HG02759 (cell line): ENCODE data around the gene THBS1.
A peak's percentile ranks its signal among the peaks of the same experiment; 100 is the strongest.

ENCODE experiments used
- ATAC-seq: cut with Tn5 transposase; IDR thresholded peaks from one replicate; pipeline ENCODE4 v1.9.1; 2021; ENCODE audit warnings: mild to moderate bottlenecking, moderate library complexity; ENCODE audit not compliant: unreplicated experiment

Gene THBS1

GRCh38 chr15:39580485-39581241 lies at the start of gene THBS1:
Gene THBS1 (plus strand): TSS chr15:39581079. CDS start chr15:39581858, 779 bp downstream.
- ATAC-seq, result peak; percentile 27

- ATAC-seq, result no peak
These were observed 45.9 kb upstream of the THBS1 start for GRCh38 chr15:39534996-39535395.

- no peak for ATAC-seq
These were observed 45.4 kb upstream of the THBS1 start for GRCh38 chr15:39535466-39535865.

GRCh38 chr15:39538936-39539335 lies 41.9 kb upstream of the THBS1 start:
- no peak for ATAC-seq

- no peak for ATAC-seq
These were observed 41.4 kb upstream of the THBS1 start for GRCh38 chr15:39539466-39539865.

- ATAC-seq, result no peak
These were observed 40.8 kb upstream of the THBS1 start for GRCh38 chr15:39539973-39540558.

GRCh38 chr15:39542385-39543065 lies 38.4 kb upstream of the THBS1 start:
- ATAC-seq, result no peak

- ATAC-seq, result no peak
These were observed 37.2 kb upstream of the THBS1 start for GRCh38 chr15:39543651-39544050.

- ATAC-seq, result no peak
These were observed 34.0 kb upstream of the THBS1 start for GRCh38 chr15:39546842-39547241.

- ATAC-seq, result no peak
These were observed 32.3 kb upstream of the THBS1 start for GRCh38 chr15:39548561-39548960.

- no peak for ATAC-seq
These were observed 31.0 kb upstream of the THBS1 start for GRCh38 chr15:39549912-39550311.

- no peak for ATAC-seq
These were observed 29.4 kb upstream of the THBS1 start for GRCh38 chr15:39551476-39551875.

GRCh38 chr15:39552556-39552955 lies 28.3 kb upstream of the THBS1 start:
- no peak for ATAC-seq

GRCh38 chr15:39553947-39554693 lies 26.8 kb upstream of the THBS1 start:
- peak; percentile 53 for ATAC-seq

GRCh38 chr15:39554746-39555387 lies 26.0 kb upstream of the THBS1 start:
- ATAC-seq, result no peak

GRCh38 chr15:39555885-39556284 lies 25.0 kb upstream of the THBS1 start:
- no peak for ATAC-seq

- no peak for ATAC-seq
These were observed 24.4 kb upstream of the THBS1 start for GRCh38 chr15:39556461-39556860.

- ATAC-seq, result no peak
These were observed 22.5 kb upstream of the THBS1 start for GRCh38 chr15:39558421-39558820.

- ATAC-seq, result no peak
These were observed 15.8 kb upstream of the THBS1 start for GRCh38 chr15:39564972-39565665.

GRCh38 chr15:39565851-39566250 lies 15.0 kb upstream of the THBS1 start:
- ATAC-seq, result no peak
